ENCODE data around the gene SPRN.

- TF ChIP-seq RARB (CRISPR knock-in tag; IDR thresholded peaks at IDR 0.05) (no peak), PATZ1 (CRISPR knock-in tag; IDR thresholded peaks at IDR 0.05; ENCODE audit: borderline replicate concordance) (no peak), ZFP30 (CRISPR knock-in tag; IDR thresholded peaks at IDR 0.05) (no peak), ZNF70 (CRISPR knock-in tag; IDR thresholded peaks at IDR 0.05) (no peak), POU6F1 (CRISPR knock-in tag; IDR thresholded peaks at IDR 0.05; ENCODE audit: borderline replicate concordance, low read depth) (no peak), ARNTL (CRISPR knock-in tag; IDR thresholded peaks at IDR 0.05; ENCODE audit: borderline replicate concordance, low read depth) (no peak)
- TF ChIP-seq, protein P1, sequence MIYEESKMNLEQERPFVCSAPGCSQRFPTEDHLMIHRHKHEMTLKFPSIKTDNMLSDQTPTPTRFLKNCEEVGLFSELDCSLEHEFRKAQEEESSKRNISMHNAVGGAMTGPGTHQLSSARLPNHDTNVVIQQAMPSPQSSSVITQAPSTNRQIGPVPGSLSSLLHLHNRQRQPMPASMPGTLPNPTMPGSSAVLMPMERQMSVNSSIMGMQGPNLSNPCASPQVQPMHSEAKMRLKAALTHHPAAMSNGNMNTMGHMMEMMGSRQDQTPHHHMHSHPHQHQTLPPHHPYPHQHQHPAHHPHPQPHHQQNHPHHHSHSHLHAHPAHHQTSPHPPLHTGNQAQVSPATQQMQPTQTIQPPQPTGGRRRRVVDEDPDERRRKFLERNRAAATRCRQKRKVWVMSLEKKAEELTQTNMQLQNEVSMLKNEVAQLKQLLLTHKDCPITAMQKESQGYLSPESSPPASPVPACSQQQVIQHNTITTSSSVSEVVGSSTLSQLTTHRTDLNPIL (CRISPR knock-in tag; IDR thresholded peaks at IDR 0.05; ENCODE audit: low read depth) = no peak
These were observed 47.1 kb upstream of the SPRN start for GRCh38 chr10:133471300-133472109.

Measured in SK-N-SH treated with all-trans-retinoic acid at 6 μM for 48 hours (cell line).